HG02610 (cell line): ENCODE measurements around the gene NNT.
"Not testable (repeated sequence)": the region's sequence is repeated elsewhere in the genome, so short reads cannot be mapped to it uniquely, and the experiment has no call there.

Source experiments
- ATAC-seq: cut with Tn5 transposase; IDR thresholded peaks from one replicate; pipeline ENCODE4 v1.9.1; 2021; ENCODE audit warnings: mild to moderate bottlenecking, moderate library complexity; ENCODE audit not compliant: unreplicated experiment

The NNT gene

DNA sequence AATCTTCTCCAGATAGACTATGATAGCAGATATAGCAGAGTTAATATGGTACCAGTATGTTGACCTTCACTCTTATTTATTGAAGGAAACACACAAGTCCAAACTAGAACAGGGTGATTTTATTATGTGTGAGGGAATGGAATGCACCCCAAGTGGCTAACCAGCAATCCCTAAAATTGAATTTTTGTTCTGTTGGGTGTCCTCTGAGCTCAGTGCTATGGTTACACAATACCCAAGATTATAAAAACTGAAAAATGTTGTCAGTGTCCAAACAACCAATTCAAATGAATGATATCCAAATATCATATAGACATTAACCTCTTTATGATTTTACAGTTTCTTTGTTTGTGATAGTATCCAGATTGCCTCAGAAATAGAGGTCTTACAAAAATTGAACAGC is 60.9 kb downstream of the NNT start:
- no peak for ATAC-seq

- ATAC-seq, result no peak
Observed at GRCh38 chr5:43664501-43665040, 61.6 kb downstream of the NNT start.

DNA sequence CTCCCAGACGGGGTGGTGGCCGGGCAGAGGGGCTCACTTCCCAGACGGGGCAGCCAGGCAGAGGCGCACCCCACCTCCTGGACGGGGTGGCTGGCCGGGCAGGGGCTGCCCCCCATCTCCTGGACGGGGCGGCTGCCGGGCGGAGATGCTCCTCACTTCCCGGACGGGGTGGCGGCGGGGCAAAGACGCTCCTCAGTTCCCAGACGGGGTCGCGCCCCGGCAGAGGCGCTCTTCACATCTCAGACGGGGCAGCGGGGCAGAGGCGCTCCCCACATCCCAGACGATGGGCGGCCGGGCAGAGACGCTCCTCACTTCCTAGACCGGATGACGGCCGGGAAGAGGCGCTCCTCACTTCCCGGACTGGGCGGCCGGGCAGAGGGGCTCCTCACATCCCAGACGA is 62.8 kb downstream of the NNT start:
- ATAC-seq, result not testable (repeated sequence)

DNA sequence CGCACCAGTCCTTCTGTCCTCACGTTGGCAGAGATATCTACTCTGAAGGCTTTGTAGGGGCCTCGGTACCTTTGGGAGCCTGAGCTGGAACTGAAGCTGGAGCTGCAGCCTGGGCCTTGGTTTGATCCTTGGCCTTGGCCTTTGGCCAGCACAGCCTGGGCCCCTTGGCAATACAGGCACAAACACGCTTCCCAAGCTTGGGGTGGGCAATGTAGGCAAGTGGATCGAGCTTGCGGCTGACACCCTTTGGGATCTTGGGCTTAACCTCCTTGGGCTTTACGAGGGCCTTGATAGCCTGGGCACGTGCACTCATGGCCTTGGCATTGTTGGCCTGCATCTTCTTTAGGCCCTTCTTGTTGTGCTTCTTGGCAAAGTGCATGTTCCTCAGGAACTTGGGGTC is 63.7 kb downstream of the NNT start:
- ATAC-seq, result not testable (repeated sequence)

GRCh38 chr5:43667379-43667778 is 64.4 kb downstream of the NNT start:
- not testable (repeated sequence) for ATAC-seq

- no peak for ATAC-seq
Observed at GRCh38 chr5:43674536-43674935, 71.6 kb downstream of the NNT start.

DNA sequence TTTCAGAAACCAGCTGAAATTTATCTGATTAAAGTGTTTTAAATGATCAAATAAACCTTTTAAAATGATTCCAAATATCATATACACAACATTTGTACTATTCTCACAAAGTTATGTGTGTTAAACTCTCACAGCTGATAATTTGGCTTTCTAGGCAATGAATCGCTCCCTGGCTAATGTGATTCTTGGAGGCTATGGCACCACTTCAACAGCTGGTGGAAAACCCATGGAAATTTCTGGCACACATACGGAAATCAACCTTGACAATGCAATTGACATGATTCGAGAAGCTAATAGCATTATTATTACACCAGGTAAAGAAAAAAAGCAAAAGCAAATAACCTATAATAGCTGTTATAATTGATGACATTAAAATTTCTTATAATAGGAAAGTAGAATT is 72.4 kb downstream of the NNT start:
- no peak for ATAC-seq

GRCh38 chr5:43676083-43676840 is 73.3 kb downstream of the NNT start:
- no peak for ATAC-seq

- ATAC-seq, result no peak
Observed at GRCh38 chr5:43677253-43677652, 74.3 kb downstream of the NNT start.

GRCh38 chr5:43679214-43679613 is 76.2 kb downstream of the NNT start:
- ATAC-seq, result no peak

- ATAC-seq, result no peak
Observed at GRCh38 chr5:43680286-43680685, 77.3 kb downstream of the NNT start.

- no peak for ATAC-seq
Observed at GRCh38 chr5:43683884-43684471, 81.0 kb downstream of the NNT start.

DNA sequence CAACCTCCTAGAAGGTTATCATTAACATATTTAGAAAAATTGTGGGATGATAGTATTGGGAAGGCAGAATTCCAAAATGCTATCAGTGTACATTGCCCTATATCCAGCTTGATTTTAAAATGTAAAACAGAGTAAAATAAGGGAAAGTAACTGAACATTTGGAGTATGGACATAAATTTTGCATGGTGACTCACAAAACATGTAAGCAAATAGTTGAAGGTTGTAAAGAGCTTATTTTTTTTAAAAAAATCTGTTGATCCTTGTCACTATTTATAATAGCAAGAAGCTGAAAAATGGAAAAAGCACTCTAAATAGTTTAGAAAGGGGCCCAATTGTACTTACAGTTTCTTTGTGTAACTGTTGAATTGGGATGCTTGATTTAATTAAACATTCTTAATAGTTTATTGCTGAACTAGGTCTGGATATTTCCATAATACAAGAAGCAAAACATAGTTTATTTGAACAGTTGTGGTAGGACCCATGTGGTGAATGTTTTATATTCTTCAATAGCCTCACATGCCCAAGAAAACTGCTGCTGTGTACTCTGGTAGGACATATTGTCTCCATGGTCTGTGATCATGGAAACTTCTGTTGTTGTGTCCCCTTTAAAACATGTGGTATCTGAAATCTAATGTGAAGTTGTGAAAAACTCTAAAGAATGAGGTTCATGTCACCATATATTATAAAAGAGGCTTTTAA is 82.4 kb downstream of the NNT start:
- no peak for ATAC-seq

DNA sequence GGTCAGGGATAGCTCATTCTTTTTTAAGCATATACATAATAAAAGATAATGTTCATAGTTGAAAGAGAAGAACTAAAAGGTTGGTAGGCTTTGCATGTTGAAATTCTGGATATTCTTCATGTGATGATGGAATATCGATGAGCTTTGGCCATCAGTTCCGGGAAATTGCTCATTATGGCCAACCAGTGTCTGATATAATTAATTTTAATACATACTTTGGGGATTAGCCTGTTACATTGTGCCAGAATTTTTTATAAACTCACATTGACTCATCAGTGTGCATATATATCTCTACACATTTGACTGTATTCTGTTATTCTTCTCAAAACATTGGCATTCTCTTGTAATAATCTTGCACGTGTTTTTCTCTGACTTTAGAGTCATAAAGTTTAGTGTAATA is 84.3 kb downstream of the NNT start:
- ATAC-seq, result no peak

DNA sequence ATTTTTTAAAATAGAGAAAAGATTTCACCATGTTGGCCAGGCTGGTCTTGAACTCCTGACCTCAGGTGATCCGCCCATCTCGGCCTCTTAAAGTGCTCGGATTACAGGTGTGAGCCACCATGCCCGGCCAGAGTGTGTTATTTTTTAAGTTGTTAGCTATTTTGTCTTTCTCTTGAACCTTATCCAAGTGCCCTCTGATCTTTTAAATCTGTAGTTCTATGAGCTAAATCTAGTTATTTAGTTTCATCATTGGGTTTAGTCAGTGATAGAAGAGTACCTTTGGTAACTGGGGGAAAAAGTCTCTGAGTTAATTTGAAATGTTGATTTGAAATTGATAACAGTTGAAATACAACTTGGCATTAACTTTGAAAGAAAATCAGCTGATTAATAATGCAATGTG is 88.3 kb downstream of the NNT start:
- no peak for ATAC-seq

- ATAC-seq, result no peak
Observed at GRCh38 chr5:43691893-43692292, 88.9 kb downstream of the NNT start.

DNA sequence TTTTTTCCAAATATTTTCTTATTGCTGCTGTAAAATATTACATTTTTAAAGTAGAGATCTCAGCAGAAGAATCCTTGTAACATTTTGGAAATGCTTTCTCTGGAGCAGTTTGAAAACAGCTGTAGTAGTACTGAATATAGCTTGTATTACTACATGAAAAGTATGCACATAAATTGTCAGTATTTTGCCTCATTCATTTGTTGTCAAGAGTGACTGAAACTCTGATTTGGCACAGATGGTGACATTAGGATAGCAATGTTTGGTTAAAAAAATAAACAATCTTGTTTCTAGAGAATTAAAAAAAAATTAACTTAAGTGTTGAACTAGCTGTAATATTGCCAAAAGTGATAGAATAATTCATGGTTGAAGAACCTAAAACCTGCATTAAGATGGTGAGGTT is 90.4 kb downstream of the NNT start:
- ATAC-seq, result no peak

GRCh38 chr5:43694027-43694426 is 91.0 kb downstream of the NNT start:
- no peak for ATAC-seq

- not testable (repeated sequence) for ATAC-seq
Observed at GRCh38 chr5:43696444-43696843, 93.5 kb downstream of the NNT start.

DNA sequence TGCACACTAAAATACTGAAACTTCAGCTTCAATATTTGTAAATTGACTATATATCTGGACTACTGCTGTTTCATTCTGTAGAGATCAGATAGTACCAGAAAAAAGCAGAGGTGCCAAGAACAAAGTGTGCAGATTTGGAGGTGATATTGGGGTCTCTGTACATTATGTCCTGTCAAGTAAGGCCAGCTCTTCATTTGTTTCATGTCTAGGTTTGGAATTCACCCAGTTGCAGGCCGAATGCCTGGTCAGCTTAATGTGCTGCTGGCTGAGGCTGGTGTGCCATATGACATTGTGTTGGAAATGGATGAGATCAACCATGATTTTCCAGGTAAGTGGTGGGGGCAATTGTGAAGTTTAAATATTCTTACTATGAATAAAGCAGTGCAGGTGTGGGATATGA is 96.9 kb downstream of the NNT start:
- ATAC-seq, result no peak

- ATAC-seq, result no peak
Observed at GRCh38 chr5:43700601-43701000, 97.6 kb downstream of the NNT start.

DNA sequence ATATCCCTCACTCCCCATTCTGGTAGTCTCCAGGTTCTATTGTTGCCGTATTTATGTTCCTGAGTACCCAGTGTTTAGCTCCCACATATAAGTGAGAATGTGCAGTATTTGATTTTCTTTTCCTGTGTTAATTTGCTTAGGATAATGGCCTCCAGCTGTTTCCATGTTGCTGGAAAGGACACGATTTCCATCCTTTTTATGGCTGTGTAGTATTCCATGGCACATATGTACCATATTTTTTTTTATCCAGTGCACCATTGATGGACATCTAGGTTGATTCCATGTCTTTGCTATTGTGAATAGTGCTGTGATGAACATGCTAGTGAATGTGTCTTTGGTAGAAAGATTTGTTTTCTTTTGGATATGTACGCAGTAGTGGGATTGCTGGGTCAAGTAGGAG is 98.2 kb downstream of the NNT start:
- no peak for ATAC-seq
